Mucosa of stomach (tissue), 1 donor: ENCODE results near the gene CLMN.

Experiments used
- H3K27me3 ChIP-seq: one replicate; pipeline ENCODE4 v1.7.0; 2013; ENCODE audit warnings: mild to moderate bottlenecking, low read length; ENCODE audit not compliant: control insufficient read depth, insufficient read depth
- H3K36me3 ChIP-seq: one replicate; pipeline ENCODE4 v1.7.0; 2013; ENCODE audit warnings: low read length; ENCODE audit not compliant: control insufficient read depth, insufficient read depth
- H3K4me1 ChIP-seq: one replicate; pipeline ENCODE4 v1.7.0; 2013; ENCODE audit warnings: mild to moderate bottlenecking, low read length; ENCODE audit not compliant: control insufficient read depth, insufficient read depth
- H3K4me3 ChIP-seq: one replicate; pipeline ENCODE4 v1.7.0; 2013; ENCODE audit warnings: low read length
- H3K9ac ChIP-seq: one replicate; pipeline ENCODE4 v1.7.0; 2013; ENCODE audit warnings: mild to moderate bottlenecking, low read length, moderate library complexity
- H3K9me3 ChIP-seq: one replicate; pipeline ENCODE4 v1.7.0; 2013; ENCODE audit warnings: mild to moderate bottlenecking, low read length, moderate library complexity; ENCODE audit not compliant: control insufficient read depth
- donor health status: Pancreatic carcinoma.

The CLMN gene

DNA sequence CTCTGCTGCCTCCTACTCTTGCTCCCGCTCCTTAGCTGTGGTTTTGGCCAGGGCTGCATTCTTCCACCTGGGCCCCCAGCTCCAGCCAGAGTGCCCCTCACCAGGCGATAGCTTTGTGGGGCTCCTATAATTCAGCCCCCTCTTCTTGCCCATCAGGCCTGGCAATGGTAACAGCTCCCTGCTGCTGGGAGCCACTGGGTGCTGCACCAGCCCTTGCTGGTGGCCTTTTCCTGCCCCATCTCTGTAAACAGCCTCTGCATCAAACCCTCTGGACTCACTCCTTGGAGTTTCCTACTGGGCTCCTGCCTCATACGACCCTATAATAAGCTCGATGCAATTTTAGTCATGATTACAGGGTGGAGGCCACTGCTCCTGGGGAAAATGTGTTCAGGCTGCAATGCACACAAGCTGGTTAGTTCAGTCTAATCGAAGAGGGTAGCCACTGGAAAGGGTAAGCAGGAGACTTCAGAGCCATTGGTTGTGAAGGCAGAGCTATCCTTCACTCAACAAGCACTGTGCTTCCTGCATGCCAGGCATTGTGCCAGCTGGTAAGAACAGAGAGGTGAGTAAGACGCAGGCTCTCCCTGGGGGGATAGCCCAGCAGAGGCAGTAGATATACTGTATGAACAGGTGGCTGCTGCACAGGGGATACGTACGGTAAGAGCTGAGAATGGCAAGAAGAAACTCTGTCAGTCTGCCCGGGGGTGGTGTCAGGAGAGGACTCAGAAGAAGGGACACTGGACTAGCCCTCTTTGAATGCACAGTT is 24.7 kb downstream of the CLMN start:
- no peaks in the 10 kb centered on the region for H3K36me3 ChIP-seq
- no peaks in the 10 kb centered on the region for H3K27me3 ChIP-seq
- no peak overlapping the region for H3K9ac ChIP-seq
- peaks cover 39% of the 10 kb centered on the region for H3K4me1 ChIP-seq
- H3K9me3 ChIP-seq: no peaks in the 10 kb centered on the region
- no peak overlapping the region for H3K4me3 ChIP-seq

DNA sequence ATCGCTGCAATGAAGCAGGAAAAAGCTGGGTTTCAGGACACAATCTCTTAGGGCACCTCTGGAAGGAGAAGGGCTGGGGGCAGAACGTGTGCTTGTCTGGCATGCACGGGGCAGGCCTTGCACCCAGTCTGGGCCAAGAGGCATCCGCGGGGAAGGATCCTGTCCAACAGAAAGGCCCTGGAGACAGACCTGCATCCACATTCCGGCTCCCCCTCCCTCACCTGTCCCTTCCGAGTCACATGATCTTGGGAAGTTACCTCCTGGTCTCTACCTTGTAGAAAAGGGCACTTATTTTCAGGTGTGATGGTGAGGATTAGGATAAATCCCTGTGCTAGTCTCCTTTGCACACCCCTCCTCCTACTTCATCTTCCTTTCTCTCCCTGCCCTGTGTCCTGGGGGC is 25.4 kb downstream of the CLMN start:
- no peak overlapping the region for H3K4me3 ChIP-seq
- no peaks in the 10 kb centered on the region for H3K27me3 ChIP-seq
- H3K9ac ChIP-seq: no peak overlapping the region
- peaks cover 36% of the 10 kb centered on the region for H3K4me1 ChIP-seq
- no peaks in the 10 kb centered on the region for H3K36me3 ChIP-seq
- H3K9me3 ChIP-seq: no peaks in the 10 kb centered on the region

DNA sequence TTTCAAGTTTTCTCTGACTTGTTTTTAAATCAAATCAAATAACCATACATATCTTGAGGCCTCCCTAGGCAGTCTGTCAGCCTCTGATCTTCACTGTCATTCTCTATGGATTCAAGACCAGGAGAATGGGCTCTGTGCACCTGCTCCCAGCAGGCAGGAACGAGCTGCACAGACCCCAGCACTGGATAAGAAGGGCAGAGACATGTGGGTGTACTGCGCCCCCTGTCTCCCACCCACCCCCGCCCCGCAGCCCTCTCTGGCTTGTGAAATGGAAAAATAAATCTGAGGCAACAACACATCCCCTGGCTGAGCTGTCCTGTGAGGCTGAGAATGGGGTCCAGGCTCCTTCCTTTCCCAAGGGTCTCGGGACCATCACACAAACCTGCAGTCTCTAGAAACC is 26.3 kb downstream of the CLMN start:
- H3K9ac ChIP-seq: no peak overlapping the region
- peaks cover 36% of the 10 kb centered on the region for H3K4me1 ChIP-seq
- no peaks in the 10 kb centered on the region for H3K36me3 ChIP-seq
- H3K4me3 ChIP-seq: no peak overlapping the region
- H3K27me3 ChIP-seq: no peaks in the 10 kb centered on the region
- H3K9me3 ChIP-seq: no peaks in the 10 kb centered on the region

DNA sequence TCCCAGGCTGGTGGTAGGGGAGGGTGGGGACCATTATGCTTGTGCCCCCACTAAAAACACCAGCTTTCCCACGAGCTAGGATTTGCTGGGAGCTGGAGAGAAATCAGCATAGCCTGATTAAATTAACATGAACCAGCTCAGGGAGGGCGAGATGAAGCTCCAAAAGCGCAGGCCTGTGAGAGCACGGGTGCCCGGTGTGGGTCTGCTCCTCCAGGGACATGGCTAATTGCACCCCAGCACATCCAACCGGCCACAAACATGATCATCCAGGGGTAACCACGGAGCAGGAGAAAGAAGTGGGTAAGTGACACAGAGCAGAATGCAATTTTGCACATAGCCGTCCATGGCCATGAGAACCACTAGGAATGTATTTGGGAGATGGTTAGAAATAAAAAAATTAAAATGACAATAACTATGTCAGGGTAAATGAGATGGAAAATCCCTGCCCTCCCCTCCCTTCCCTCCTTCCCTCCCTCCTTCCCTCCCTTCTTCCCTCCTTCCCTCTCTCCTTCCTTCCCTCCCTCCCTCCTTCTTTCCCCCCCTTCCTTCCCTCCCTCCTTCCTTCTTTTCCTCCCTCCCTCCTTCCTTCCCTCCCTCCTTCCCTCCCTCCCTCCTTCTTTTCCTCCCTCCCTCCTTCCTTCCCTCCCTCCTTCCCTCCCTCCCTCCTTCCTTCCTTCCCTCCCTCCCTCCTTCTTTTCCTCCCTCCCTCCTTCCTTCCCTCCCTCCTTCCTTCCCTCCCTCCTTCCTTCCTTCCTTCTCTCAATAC is 26.9 kb downstream of the CLMN start:
- Histone ChIP-seq H3K4me3 (no peak overlapping the region), H3K9ac (no peak overlapping the region), H3K36me3 (no peaks in the 10 kb centered on the region), H3K27me3 (no peaks in the 10 kb centered on the region), H3K9me3 (no peaks in the 10 kb centered on the region), H3K4me1 (peaks cover 36% of the 10 kb centered on the region)

DNA sequence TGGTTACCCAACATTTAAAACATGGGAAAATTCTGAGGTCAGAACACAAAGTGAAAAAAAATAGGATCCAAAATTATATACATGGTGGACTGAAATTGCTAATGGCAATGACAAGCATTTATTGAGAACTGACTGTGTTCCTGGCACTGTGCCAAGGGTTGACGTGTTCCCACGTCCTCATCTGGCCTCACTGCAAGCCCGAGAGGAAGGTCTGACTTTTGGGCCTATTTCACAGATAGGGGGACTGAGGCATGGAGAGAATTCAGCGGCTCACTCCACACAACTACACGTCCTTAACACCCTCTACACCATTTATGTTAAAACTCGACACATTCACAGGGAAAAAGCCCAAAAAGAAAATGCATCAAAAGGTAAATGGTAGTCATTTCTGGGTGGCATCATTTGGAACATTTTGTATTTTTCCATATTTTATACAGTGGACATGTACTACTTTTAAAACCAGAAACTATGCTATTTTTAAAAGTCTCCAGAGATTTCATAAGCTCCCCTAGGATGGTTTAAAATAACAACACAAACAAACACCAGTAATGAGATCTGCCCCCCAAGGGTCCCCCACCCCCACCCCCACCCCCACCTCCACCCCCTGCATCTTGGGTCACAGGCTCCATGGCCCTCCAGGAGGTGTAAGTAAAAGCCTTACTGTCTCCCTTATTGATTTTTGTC is 27.7 kb downstream of the CLMN start:
- no peaks in the 10 kb centered on the region for H3K27me3 ChIP-seq
- no peaks in the 10 kb centered on the region for H3K9me3 ChIP-seq
- no peaks in the 10 kb centered on the region for H3K36me3 ChIP-seq
- peaks cover 36% of the 10 kb centered on the region for H3K4me1 ChIP-seq
- peak overlapping the region; percentile 18 for H3K9ac ChIP-seq
- H3K4me3 ChIP-seq: no peak overlapping the region

DNA sequence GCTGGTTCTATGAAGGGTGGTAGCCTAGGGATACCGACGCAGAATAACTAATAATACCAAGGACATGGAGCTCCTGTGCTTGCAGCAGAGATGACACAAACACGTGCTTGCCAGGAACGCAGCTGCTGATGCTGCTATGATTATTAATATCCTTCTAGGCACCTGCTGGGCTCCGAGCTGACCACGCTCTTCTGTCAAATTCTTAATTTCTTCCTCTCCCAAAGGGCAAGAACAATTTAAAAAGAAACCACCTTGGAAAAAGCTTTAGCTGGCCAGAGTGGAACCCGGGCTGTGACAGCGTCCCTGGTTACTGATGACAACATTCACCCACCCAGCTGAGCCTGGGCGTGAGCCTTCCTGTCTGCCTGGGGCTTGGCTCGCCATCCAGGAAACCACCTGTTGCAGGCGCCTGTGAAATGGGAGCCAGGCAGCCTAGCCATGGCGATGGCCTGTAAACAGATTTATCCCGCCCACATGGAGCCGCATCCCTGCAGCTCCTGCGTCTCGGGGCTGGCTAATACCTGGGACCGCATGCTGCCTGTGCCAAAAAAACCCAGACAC is 28.8 kb downstream of the CLMN start:
- Histone ChIP-seq H3K9ac (peak overlapping the region; percentile 40), H3K36me3 (no peaks in the 10 kb centered on the region), H3K27me3 (no peaks in the 10 kb centered on the region), H3K4me3 (no peak overlapping the region), H3K9me3 (no peaks in the 10 kb centered on the region), H3K4me1 (peaks cover 28% of the 10 kb centered on the region)

DNA sequence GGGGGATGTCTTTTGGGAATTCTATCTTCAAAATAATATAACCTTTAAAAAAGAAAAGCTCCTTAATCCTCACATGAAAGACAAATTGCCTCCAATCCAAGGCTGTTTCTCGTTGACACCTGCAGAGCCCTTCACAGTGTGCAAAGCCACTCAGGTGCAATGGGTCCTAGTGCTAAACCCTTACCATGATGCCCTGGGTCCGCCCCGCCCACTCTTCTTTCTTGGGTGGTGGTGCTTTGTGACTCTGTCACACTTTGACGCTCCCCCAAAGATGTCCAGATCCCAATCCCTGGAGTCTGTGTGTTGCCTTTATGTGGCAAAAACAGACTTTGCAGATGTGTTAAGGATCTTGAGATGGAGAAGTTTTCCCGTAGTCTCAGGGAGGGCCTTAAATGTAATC is 29.7 kb downstream of the CLMN start:
- Histone ChIP-seq H3K36me3 (no peaks in the 10 kb centered on the region), H3K9ac (no peak overlapping the region), H3K4me3 (no peak overlapping the region), H3K4me1 (peaks cover 23% of the 10 kb centered on the region), H3K9me3 (no peaks in the 10 kb centered on the region), H3K27me3 (no peaks in the 10 kb centered on the region)

DNA sequence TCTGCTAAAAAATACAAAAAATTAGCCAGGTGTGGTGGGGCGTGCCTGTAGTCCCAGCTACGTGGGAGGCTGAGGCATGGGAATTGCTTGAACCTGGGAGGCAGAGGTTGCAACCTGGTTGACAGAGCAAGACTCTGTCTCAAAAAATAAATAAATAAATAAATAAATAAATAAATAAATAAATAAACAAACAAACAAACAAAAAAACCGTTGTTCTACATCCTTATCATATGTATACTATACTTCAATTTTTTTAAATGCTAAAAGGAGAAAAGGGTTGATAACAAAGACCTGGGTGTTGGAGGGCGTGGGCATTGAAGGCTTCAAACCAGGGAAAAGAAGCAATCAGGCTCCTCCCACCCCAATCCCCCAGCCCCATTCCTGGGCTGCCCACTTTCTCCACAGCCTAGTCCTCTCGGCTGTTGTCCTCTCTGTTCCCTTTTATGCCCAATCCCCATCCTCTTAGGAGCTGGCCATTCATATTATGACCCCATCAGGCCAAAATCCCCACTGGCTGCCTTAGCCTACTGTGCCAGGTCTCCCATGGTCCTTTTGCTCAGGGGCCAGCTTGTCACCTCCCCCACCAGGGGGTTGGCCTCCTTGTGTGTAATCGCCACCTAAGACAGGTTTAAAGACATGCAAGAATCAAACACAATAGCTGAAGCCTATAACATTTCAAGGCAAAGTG is 30.2 kb downstream of the CLMN start:
- no peaks in the 10 kb centered on the region for H3K9me3 ChIP-seq
- no peaks in the 10 kb centered on the region for H3K27me3 ChIP-seq
- H3K36me3 ChIP-seq: no peaks in the 10 kb centered on the region
- H3K4me3 ChIP-seq: no peak overlapping the region
- H3K4me1 ChIP-seq: peaks cover 18% of the 10 kb centered on the region
- no peak overlapping the region for H3K9ac ChIP-seq

DNA sequence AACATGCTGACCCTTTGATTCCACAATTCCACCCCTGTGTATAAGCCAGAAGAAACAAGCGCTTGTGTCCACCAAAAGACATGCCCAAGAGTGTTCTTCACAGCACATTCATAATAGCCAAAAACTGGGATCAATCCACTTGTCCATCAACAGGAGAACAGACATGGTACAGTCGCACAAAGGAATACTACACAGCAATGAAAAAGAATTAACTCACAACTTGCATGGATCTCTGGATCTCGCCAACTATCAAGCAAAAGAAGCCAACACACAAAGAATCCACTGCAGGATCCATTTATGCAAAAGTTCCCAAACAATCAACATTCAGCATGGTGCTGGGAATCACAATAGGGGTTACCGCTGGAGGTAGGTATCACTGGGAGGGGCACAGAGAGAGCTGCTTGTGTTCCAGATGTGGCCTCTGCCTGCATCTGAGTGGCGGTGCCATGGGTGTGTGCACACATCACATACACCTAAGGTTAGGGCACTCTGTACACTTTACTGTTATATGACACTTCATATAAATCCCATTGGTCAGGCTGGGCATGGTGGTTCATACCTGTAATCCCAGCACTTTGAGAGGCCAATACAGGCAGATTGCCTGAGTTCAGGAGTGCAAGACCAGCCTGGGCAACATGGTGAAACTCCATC is 30.9 kb downstream of the CLMN start:
- Histone ChIP-seq H3K9ac (no peak overlapping the region), H3K4me3 (no peak overlapping the region), H3K36me3 (no peaks in the 10 kb centered on the region), H3K4me1 (peaks cover 17% of the 10 kb centered on the region), H3K9me3 (no peaks in the 10 kb centered on the region), H3K27me3 (no peaks in the 10 kb centered on the region)

DNA sequence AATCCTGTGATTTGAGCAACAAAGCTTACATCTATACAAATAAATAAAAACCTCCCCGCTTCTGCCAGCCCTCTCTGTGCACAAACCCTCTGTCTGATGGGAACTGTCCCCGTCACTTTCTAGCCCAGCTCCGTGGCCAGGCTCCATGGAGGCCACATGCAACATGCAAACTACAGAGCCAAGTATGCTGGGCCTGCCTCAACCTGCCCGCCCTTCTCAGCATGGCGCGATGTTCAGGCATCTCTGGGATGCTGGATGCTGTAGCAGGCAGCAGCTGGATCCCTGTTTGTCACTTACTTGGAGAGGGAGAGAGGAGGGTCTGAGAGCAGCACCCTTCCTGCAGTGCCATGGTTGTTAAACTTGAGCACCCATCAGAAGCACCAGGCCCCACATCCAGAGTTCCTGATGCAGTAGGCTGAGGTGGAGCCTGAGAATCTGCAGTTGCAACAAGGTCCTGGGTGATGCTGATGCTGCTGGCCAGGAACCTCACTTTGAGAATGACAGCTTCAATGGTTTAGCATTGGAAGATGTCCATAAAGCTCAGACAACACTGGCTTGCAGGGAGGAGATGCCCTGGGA is 32.4 kb downstream of the CLMN start:
- no peaks in the 10 kb centered on the region for H3K36me3 ChIP-seq
- H3K27me3 ChIP-seq: no peaks in the 10 kb centered on the region
- no peaks in the 10 kb centered on the region for H3K9me3 ChIP-seq
- H3K4me1 ChIP-seq: peaks cover 20% of the 10 kb centered on the region
- no peak overlapping the region for H3K9ac ChIP-seq
- H3K4me3 ChIP-seq: no peak overlapping the region

DNA sequence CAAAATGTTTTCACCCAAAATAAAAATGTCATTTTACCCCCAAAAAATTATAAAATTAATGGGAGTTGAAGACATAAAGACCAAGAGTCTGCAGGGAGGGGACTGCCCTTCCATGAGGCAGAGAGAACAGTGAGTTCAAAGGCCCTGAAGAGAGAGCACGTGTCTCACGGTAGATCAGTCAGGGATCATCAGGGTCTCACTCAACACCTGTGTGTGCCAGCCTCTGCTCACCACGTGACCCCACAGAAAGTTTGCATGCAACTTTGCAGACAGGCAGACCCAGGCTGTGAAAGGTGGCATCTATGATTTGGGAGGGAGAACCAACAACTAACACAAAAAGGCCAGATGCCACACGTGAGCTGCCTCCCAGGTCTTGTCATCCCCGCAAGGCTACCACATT is 33.1 kb downstream of the CLMN start:
- H3K9me3 ChIP-seq: no peaks in the 10 kb centered on the region
- H3K4me3 ChIP-seq: no peak overlapping the region
- no peaks in the 10 kb centered on the region for H3K27me3 ChIP-seq
- H3K36me3 ChIP-seq: no peaks in the 10 kb centered on the region
- H3K4me1 ChIP-seq: peaks cover 16% of the 10 kb centered on the region
- no peak overlapping the region for H3K9ac ChIP-seq
